HTR-8/SVneo (cell line): Measurements from ENCODE around the gene LNPEP.

Source experiments
- DNase-seq: peaks from one replicate; pipeline ENCODE4 v3.0.0; 2011; ENCODE audit warnings: low spot score, mixed read lengths; ENCODE audit not compliant: insufficient read length
- FAIRE-seq: peaks from 2 replicates; lab custom pipeline; 2011; peaks lifted over from hg19 to GRCh38; lab: Jason Lieb, UNC

LNPEP gene

GRCh38 chr5:96952974-96953730 lies 17.3 kb downstream of the LNPEP start:
- FAIRE-seq (no peak), DNase-seq (no peak)

DNA sequence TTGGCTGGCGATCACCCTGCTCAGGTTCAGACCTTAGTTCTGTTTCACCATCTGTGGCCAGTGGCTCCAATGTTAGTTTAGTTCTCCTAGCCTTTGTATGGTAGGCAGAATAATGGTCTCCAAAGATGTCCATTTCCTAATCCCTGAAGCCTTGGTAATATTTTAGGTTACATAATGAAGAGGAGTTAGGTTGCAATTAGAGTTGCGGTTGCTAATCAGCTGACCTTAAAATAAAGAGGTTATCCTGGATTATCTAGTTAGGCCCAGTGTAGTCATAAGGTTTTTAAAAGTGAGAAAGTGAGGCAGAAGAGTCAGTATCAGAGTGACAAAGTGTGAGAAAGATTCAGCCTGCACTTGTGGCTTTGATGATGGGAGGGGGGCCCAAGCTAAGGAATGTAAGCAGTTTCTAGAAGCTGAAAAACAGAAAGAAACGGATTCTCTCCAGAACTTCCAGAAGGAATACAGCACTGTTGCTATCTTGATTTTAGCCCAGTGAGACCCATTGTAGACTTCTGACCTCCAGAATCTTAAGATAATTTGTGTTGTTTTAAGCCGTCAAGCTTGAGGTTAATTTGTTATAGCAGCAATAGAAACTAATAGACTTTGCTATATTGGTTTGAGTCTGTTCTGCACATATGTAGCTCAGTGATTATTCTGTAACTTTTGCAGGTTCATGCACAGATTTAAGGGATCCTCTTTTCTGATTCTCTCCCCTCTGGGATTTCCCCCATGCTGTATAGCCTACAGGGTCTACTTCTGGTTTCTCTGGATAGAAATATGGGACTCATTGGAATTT lies 21.6 kb downstream of the LNPEP start:
- FAIRE-seq (no peak), DNase-seq (no peak)

DNA sequence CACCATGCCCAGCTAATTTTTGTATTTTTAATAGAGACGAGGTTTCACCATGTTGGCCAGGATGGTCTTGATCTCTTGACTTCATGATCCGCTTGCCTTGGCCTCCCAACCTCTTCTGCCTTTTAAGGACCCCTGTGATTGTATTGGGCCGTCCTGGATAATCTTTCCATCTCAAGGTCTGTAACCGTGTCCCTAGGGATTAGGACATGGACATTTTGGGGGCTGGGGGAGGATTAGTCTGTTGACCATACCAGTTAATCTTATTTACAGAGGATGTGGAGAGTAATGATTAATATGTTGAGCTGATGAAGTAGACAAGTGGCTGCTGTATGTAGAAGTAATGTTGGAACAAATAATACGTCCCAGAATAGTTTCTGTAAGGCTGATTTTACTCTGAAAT lies 23.1 kb downstream of the LNPEP start:
- FAIRE-seq, result no peak
- no peak for DNase-seq

DNA sequence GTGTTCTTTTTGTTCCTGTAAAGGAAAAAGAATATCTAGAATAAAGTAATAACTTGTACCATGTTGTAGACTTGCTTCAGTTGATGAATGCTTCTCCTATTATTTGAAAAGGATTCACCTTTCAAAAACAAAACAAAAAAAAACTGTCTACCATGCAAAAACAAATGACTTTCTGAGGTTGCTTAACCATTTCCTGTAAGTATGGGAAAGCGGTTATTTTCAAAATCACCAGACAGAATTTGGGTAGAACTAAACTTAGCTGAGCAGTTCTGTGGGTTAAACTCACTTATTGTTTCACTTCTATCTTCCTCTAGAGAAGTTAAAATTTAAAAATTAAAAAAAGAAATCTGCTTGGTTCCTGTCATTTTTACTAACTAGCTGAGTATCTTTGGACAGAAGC lies 25.2 kb downstream of the LNPEP start:
- no peak for FAIRE-seq
- DNase-seq, result no peak

DNA sequence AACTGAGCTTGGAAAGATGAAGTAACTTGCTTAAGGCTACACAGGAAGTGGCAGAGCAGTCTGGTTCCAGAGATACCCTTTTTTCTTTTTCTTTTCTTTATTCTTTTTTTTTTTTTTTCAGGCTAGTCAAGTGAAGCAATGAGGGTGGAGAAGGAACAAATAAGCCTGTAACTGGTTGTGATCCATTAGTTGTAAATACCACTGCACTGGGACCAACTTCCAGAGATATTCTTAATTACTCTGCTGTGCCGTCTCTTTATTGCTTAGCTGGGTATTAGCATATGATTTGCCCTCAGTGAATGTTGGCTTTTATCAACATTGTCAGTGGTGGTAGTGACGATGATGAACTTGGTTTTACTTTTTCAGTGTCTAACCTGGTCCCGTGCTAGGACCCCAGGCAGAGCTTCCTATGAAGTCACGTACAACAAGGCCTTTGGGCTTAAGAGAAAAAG lies 26.7 kb downstream of the LNPEP start:
- DNase-seq, result no peak
- no peak for FAIRE-seq

DNA sequence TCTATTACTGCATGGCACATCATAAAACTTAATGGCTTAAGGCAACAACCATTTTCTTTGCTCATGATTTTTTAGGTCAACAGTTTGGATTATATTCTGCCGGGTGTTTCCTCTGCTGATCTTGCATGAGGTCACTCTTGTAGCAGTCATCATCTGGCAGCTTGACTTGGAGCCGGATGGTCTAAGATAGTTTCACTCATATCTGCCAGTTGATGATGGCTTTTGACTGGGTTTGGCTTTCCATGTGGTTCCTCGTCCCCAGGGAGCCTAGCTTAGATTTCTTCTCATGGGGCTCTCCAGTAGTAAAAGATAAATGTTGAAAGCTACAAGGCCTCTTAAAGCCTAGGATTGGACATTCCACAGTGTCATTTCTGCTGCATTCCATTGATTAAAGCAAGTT lies 27.4 kb downstream of the LNPEP start:
- DNase-seq (no peak), FAIRE-seq (no peak)

DNA sequence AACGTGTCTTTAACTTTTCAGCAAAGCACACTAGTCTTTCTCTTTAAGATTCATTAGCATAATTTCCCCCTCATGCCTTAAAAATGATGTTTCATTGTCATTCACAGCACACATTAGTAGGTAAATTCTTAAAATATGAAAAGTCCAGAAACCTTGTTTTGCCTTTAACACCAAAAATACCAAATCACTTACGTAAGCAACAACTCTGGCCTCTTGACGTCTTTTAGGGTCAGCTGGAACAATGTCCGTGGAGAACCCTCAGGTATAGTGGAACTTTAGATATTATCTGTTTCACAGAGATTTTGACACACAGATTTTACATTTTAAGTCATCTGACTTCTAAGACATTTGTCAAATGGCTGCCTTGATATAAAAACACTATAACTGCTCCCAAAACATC lies 30.9 kb downstream of the LNPEP start:
- no peak for FAIRE-seq

GRCh38 chr5:96967400-96967799 lies 31.5 kb downstream of the LNPEP start:
- no peak for FAIRE-seq
- DNase-seq, result no peak

More for the DNA sequence above, 30.9 kb downstream of the LNPEP start:
- DNase-seq, result no peak

- DNase-seq (peak; percentile 42), FAIRE-seq (no peak)
Measured at GRCh38 chr5:96968074-96968473, 32.2 kb downstream of the LNPEP start.

- no peak for DNase-seq
Measured at GRCh38 chr5:96968614-96969013, 32.7 kb downstream of the LNPEP start.

DNA sequence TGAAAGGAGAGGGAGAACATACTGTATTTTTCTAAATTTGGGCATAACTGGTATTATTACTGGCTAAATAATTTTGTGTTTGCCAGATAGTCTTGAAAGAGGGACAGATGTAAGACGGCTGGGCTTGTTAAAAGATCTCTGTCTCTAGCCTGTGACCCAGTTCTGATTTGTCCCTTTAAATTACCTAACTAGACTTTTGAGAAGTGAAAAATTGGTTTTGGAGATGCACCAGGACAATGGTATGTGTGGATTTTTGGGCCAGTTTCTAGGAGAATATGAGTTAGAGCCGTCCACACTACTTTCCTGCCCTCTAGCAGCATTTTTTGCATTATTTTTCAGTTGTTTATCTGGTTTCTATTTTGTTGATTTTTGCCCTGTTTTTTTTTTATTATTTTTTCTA lies 33.5 kb downstream of the LNPEP start:
- DNase-seq (no peak), FAIRE-seq (no peak)

More at GRCh38 chr5:96968614-96969013, 32.7 kb downstream of the LNPEP start:
- FAIRE-seq, result no peak

- DNase-seq (no peak), FAIRE-seq (no peak)
Measured at GRCh38 chr5:96972599-96973334, 36.9 kb downstream of the LNPEP start.

DNA sequence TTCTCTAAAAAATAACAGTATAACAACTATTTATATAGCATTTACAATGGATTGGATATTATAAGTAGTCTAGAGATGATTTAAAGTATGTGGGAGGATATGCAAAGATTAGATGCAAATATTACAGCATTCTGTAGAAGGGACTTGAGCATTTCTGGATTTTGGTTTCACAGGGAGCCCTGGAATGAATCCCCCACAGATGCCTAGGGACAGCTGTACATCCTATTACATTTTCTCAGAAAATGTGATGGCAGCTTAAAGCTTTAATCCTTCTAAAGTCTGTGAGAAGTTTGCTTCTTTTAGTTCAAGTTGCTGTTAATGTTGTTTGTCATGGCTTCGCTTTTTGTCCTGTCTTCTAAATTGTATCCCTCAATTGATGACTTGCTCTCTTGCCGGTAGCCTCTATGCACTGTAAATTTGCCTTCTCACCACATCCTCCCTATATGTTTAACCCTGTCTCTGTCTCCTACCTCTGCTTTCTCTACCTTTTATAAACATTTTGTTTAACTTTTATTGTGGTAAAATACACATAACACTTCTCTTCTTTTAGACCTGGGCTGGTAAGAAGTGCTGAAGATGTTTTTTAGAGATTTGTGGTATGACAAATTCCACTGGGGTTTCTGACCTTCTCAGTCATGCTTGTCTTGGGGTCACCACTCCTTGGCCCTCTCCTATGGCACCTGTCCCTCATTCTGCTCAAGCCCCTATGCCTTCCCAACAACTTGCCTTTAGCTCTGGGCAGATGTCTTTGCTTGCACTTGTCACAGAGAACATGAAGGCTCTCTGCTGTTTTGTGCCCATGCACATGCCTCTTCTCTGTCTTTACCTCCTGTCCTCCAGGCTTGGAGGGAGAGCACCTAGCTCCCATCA lies 37.9 kb downstream of the LNPEP start:
- DNase-seq, result no peak
- FAIRE-seq, result no peak

- DNase-seq, result no peak
- FAIRE-seq, result no peak
Measured at GRCh38 chr5:96975656-96976055, 39.8 kb downstream of the LNPEP start.

DNA sequence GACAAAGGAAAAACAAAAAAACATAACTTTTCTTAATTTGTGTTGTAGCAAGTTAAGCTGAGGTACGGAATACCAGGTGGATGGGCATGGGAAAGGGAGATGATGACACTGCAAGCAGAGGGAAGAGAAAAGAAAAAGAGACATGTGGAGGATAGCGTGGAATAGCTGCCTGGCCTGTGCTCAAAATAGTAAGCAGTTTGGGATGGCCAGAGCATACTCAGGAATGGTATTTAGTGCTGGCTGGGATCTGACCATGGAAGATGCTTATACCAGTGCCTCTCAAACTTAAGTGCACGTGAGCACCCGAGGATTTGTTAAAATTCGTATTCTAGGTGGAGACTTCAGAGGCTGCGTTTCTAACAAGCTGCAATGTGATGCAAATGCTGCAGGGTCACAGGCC lies 41.3 kb downstream of the LNPEP start:
- DNase-seq (no peak), FAIRE-seq (no peak)

DNA sequence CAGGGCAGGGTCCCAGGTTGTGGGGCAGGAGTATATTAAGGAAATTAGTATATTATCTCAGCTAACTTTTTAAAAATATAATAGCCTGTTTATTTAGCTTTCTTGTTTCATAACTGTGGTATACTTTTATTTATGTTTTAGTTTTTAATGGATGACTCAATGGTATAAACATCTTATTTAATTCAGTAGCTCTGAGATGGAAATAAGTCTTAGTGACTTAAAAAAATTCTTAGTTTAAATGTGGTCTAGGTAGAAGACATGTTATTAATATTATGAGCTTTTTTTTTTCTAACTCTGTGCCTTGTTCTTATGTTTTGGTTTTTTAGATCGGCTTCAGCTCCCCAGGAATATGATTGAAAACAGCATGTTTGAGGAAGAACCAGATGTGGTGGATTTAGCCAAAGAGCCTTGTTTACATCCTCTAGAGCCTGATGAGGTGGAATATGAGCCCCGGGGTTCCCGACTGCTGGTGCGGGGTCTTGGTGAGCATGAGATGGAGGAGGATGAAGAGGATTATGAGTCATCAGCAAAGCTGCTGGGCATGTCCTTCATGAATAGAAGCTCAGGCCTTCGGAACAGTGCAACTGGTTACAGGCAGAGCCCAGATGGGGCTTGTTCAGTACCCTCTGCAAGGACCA lies 43.1 kb downstream of the LNPEP start:
- no peak for FAIRE-seq
- no peak for DNase-seq

GRCh38 chr5:96984506-96985192 lies 48.8 kb downstream of the LNPEP start:
- DNase-seq (no peak), FAIRE-seq (no peak)

- DNase-seq, result no peak
- peak; percentile 16 for FAIRE-seq
Measured at GRCh38 chr5:96986450-96986849, 50.6 kb downstream of the LNPEP start.

DNA sequence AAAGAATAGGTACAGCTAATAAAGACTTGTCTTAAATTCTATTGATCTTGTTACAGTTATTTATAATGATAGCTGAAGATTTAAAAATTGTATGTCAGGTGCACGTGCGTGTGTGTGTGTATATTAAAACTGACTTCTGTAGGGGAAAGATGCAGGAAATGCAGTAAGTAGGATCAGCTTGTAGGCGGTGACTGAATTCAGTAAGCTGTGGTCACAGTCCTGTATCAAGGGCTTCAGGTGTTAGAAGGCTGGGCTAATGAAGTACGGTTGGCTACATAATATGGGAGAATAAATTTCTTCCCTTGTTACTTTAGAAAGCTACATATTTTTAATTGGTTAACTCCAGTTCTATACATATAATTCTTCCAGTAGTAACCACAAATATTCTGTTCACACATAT lies 54.2 kb downstream of the LNPEP start:
- DNase-seq, result no peak
- FAIRE-seq, result no peak
